MM.1S (cell line): Measurements from ENCODE around the gene VTI1B.

Experiments used
- DNase-seq: peaks from one replicate; pipeline ENCODE4 v3.0.0-alpha.2; 2015
- H2AFZ ChIP-seq: fragments of 300-600 bp; sonication (generic); 2 replicates; pipeline ENCODE4 v1.6.0; 2016; ENCODE audit warnings: antibody characterized with exemption, low read length
- H3F3A ChIP-seq: fragments of 300-600 bp; sonication (generic); 2 replicates; pipeline ENCODE4 v1.6.1; 2016; ENCODE audit warnings: mild to moderate bottlenecking, antibody characterized with exemption, low read length, moderate library complexity, mixed read lengths; ENCODE audit not compliant: insufficient read depth
- H3K27ac ChIP-seq: fragments of 300-600 bp; sonication (generic); 2 replicates; pipeline ENCODE4 v1.5.1; 2016; ENCODE audit warnings: mild to moderate bottlenecking, low read length
- H3K27me3 ChIP-seq: fragments of 300-600 bp; sonication (generic); replicated peaks from 2 replicates; pipeline ENCODE4 v1.6.0; 2016; ENCODE audit warnings: low read length; ENCODE audit not compliant: insufficient read depth
- H3K36me3 ChIP-seq: fragments of 300-600 bp; sonication (generic); replicated peaks from 2 replicates; pipeline ENCODE4 v1.6.1; 2016; ENCODE audit warnings: mild to moderate bottlenecking, low read length, mixed read lengths; ENCODE audit not compliant: insufficient read depth
- H3K4me1 ChIP-seq: fragments of 300-600 bp; sonication (generic); 2 replicates; pipeline ENCODE4 v1.6.1; 2016; ENCODE audit warnings: low read length, mixed read lengths
- H3K4me2 ChIP-seq: fragments of 300-600 bp; sonication (generic); 2 replicates; pipeline ENCODE4 v1.6.0; 2016; ENCODE audit warnings: low read depth, low read length
- H3K4me3 ChIP-seq: fragments of 300-600 bp; sonication (generic); 2 replicates; pipeline ENCODE4 v1.5.1; 2016; ENCODE audit warnings: low read length, mixed read lengths
- H3K79me2 ChIP-seq: fragments of 300-600 bp; sonication (generic); 2 replicates; pipeline ENCODE4 v1.6.1; 2016; ENCODE audit warnings: mixed run types, low read length, mixed read lengths
- H3K9ac ChIP-seq: fragments of 300-600 bp; sonication (generic); 2 replicates; pipeline ENCODE4 v1.6.1; 2016; ENCODE audit warnings: low read length, mixed read lengths
- H3K9me2 ChIP-seq: fragments of 300-600 bp; sonication (generic); replicated peaks from 2 replicates; pipeline ENCODE4 v1.6.1; 2016; ENCODE audit warnings: mild to moderate bottlenecking, low read length, mixed read lengths; ENCODE audit not compliant: insufficient read depth
- H3K9me3 ChIP-seq: fragments of 300-600 bp; sonication (generic); replicated peaks from 2 replicates; pipeline ENCODE4 v1.6.1; 2016; ENCODE audit warnings: mild to moderate bottlenecking, low read length, mixed read lengths; ENCODE audit not compliant: insufficient read depth
- H4K20me1 ChIP-seq: fragments of 300-600 bp; sonication (generic); 2 replicates; pipeline ENCODE4 v1.6.1; 2016; ENCODE audit warnings: mild to moderate bottlenecking, low read length, moderate library complexity, mixed read lengths; ENCODE audit not compliant: insufficient read depth
- CTCF ChIP-seq: fragments of 300-600 bp; sonication (generic); IDR thresholded peaks from 2 replicates; pipeline ENCODE4 v1.5.1; 2016; ENCODE audit warnings: antibody characterized with exemption, low read length, mixed read lengths
- EZH2 ChIP-seq: fragments of 300-600 bp; sonication (generic); optimal IDR thresholded peaks from 2 replicates; pipeline ENCODE3; 2017; ENCODE audit warnings: low read depth, mild to moderate bottlenecking, antibody characterized with exemption, low read length, mixed read lengths
- EZH2phosphoT487 ChIP-seq: fragments of 300-600 bp; sonication (generic); IDR thresholded peaks from 2 replicates; pipeline ENCODE4 v1.6.1; 2018; ENCODE audit warnings: antibody characterized with exemption, low read length

VTI1B gene

GRCh38 chr14:67666750-67667449, 7.5 kb downstream of the VTI1B start:
- TF ChIP-seq CTCF, result peak; percentile 34
- no peak for TF ChIP-seq EZH2phosphoT487
- Histone ChIP-seq H3K4me3 (no peak overlapping the region), H3K9me2 (no peaks in the 10 kb centered on the region), H2AFZ (no peak overlapping the region), H3K9me3 (no peaks in the 10 kb centered on the region), H3K36me3 (no peaks in the 10 kb centered on the region), H3F3A (no peaks in the 10 kb centered on the region), H3K79me2 (peaks cover 21% of the 10 kb centered on the region), H4K20me1 (no peaks in the 10 kb centered on the region), H3K27me3 (no peaks in the 10 kb centered on the region), H3K4me2 (no peak overlapping the region), H3K4me1 (no peaks in the 10 kb centered on the region), H3K27ac (no peak overlapping the region), H3K9ac (no peak overlapping the region)
- peak; percentile 27 for DNase-seq

GRCh38 chr14:67665868-67666267, 8.6 kb downstream of the VTI1B start:
- Histone ChIP-seq H3K36me3 (no peaks in the 10 kb centered on the region), H3K9ac (no peak overlapping the region), H3K4me3 (no peak overlapping the region), H3F3A (no peaks in the 10 kb centered on the region), H2AFZ (no peak overlapping the region), H3K4me2 (no peak overlapping the region), H3K27ac (no peak overlapping the region), H3K27me3 (no peaks in the 10 kb centered on the region), H3K79me2 (peaks cover 21% of the 10 kb centered on the region), H4K20me1 (no peaks in the 10 kb centered on the region), H3K9me3 (no peaks in the 10 kb centered on the region), H3K4me1 (no peaks in the 10 kb centered on the region), H3K9me2 (no peaks in the 10 kb centered on the region)
- no peak for DNase-seq
- no peak for TF ChIP-seq EZH2phosphoT487
- no peak for TF ChIP-seq CTCF
- TF ChIP-seq EZH2, result no peak

GRCh38 chr14:67663633-67664032, 10.8 kb downstream of the VTI1B start:
- Histone ChIP-seq H3K4me1 (no peaks in the 10 kb centered on the region), H3K4me3 (no peak overlapping the region), H3K9ac (no peak overlapping the region), H4K20me1 (no peaks in the 10 kb centered on the region), H3K9me3 (no peaks in the 10 kb centered on the region), H3K9me2 (no peaks in the 10 kb centered on the region), H2AFZ (no peak overlapping the region), H3K79me2 (peaks cover 21% of the 10 kb centered on the region), H3K27me3 (no peaks in the 10 kb centered on the region), H3K36me3 (no peaks in the 10 kb centered on the region), H3F3A (no peaks in the 10 kb centered on the region), H3K4me2 (no peak overlapping the region), H3K27ac (no peak overlapping the region)
- TF ChIP-seq EZH2, result no peak
- TF ChIP-seq EZH2phosphoT487, result no peak
- no peak for TF ChIP-seq CTCF
- no peak for DNase-seq
